C4-2B (cell line): ENCODE measurements around the gene GRM2.

Experiments
- CTCF ChIP-seq: fragments of 450-650 bp; conservative IDR thresholded peaks from 2 replicates; pipeline ENCODE4 v1.5.1; 2017; ENCODE audit warnings: mild to moderate bottlenecking
- ZFX ChIP-seq: fragments of 450-650 bp; IDR thresholded peaks from 2 replicates; pipeline ENCODE4 v1.6.1; 2017

- no peak for TF ChIP-seq CTCF
- TF ChIP-seq ZFX: no peak
Measured at GRCh38 chr3:51710631-51711351, 3.9 kb downstream of the GRM2 start.
